ENCODE data around the gene SH3GL2. TPM values are rescaled to one million over a fixed set of nuclear protein-coding genes. Genes with fewer than 3 reads are reported as not detected.
A peak's percentile ranks its signal among the peaks of the same experiment; 100 is the strongest.

Gene SH3GL2
- total RNA-seq, 3 donors from 2014 or later (not counting 1 experiment from before 2014, with no cell fraction given), result not detected

DNA sequence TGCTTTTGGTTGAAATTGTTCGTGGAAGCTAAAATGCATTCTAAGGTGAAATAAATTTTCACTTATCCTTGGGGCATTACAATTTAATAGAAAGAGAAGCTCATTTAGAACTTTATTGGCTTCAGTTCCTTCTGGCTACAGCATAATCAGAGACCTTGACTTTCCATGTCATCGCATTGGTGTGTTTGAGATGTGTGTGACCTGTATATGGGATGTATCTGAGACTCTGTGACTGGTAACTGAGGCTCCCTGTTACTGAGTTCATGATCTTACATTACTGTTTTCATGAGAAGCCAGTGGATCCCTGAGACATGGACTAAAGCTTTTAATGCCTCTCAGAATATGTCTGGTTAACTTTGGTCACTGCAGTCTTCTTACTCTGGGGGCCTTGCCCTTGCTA is 32.5 kb downstream of the SH3GL2 start:
- ATAC-seq, result peak in 1 of 3 donors; percentile 10
- intact Hi-C loops (cut with micrococcal nuclease), result no loop called here
- 80% methylated on average over 2 of the region's 2 CpGs for WGBS (ENCODE audit: insufficient coverage)

DNA sequence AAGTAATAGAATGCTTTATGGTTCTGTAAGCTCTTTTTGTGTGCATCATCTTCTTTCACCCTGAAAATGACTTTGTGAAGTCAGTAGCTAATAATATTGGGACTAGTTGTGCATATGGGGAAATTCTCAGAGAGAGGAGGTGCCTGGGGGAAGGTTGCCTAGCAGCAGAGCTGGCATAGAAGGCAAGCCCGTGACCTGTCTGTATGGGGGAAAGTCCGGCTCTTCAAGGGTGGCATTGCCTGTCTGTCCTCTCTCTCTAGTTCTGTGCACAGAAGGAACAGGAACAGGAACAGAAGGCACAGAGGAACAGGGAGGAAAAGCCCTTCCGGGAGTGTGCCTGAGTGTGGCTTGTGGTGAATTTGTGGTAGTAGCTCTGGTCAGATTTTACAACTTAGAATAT is 33.1 kb downstream of the SH3GL2 start:
- no peaks in the 10 kb centered on the region for H3K27me3 Mint-ChIP-seq (ENCODE audit: low read depth in 2 of 2)
- H3K4me1 Mint-ChIP-seq, result no peaks in the 10 kb centered on the region
- no peak for DNase-seq
- Histone ChIP-seq H3K36me3 (ENCODE audit: control insufficient read depth, insufficient read depth, low read length) (no peaks in the 10 kb centered on the region), H3K4me3 (ENCODE audit: low read length) (no peak overlapping the region), H3K27me3 (ENCODE audit: control insufficient read depth, insufficient read depth, low read length) (no peaks in the 10 kb centered on the region), H3K4me1 (ENCODE audit: control insufficient read depth, insufficient read depth, low read length) (no peaks in the 10 kb centered on the region), H3K27ac (ENCODE audit: low read length) (no peak overlapping the region), H3K9me3 (ENCODE audit: control insufficient read depth, insufficient read depth, low read length) (no peaks in the 10 kb centered on the region)
- no peak overlapping the region for H3K4me3 Mint-ChIP-seq
- TF ChIP-seq, protein P1, sequence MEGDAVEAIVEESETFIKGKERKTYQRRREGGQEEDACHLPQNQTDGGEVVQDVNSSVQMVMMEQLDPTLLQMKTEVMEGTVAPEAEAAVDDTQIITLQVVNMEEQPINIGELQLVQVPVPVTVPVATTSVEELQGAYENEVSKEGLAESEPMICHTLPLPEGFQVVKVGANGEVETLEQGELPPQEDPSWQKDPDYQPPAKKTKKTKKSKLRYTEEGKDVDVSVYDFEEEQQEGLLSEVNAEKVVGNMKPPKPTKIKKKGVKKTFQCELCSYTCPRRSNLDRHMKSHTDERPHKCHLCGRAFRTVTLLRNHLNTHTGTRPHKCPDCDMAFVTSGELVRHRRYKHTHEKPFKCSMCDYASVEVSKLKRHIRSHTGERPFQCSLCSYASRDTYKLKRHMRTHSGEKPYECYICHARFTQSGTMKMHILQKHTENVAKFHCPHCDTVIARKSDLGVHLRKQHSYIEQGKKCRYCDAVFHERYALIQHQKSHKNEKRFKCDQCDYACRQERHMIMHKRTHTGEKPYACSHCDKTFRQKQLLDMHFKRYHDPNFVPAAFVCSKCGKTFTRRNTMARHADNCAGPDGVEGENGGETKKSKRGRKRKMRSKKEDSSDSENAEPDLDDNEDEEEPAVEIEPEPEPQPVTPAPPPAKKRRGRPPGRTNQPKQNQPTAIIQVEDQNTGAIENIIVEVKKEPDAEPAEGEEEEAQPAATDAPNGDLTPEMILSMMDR (IDR thresholded peaks at IDR 0.05), result no peak
- H3K27ac Mint-ChIP-seq, result no peak overlapping the region
- ATAC-seq, result no peak
- no peaks in the 10 kb centered on the region for H3K9me3 Mint-ChIP-seq
- H3K36me3 Mint-ChIP-seq, result no peaks in the 10 kb centered on the region
- intact Hi-C loops (cut with micrococcal nuclease), result no loop called here
- WGBS (ENCODE audit: insufficient coverage), result 59% methylated on average over 3 of the region's 3 CpGs

More for the DNA sequence above, 32.5 kb downstream of the SH3GL2 start:
- no peaks in the 10 kb centered on the region for H3K36me3 Mint-ChIP-seq
- Histone ChIP-seq H3K27ac (ENCODE audit: low read length) (no peak overlapping the region), H3K36me3 (ENCODE audit: control insufficient read depth, insufficient read depth, low read length) (no peaks in the 10 kb centered on the region), H3K4me3 (ENCODE audit: low read length) (no peak overlapping the region), H3K27me3 (ENCODE audit: control insufficient read depth, insufficient read depth, low read length) (no peaks in the 10 kb centered on the region), H3K4me1 (ENCODE audit: control insufficient read depth, insufficient read depth, low read length) (no peaks in the 10 kb centered on the region), H3K9me3 (ENCODE audit: control insufficient read depth, insufficient read depth, low read length) (no peaks in the 10 kb centered on the region)
- H3K4me1 Mint-ChIP-seq, result no peaks in the 10 kb centered on the region
- DNase-seq, result no peak
- H3K4me3 Mint-ChIP-seq, result no peak overlapping the region
- no peaks in the 10 kb centered on the region for H3K27me3 Mint-ChIP-seq (ENCODE audit: low read depth in 2 of 2)
- no peak overlapping the region for H3K27ac Mint-ChIP-seq
- no peaks in the 10 kb centered on the region for H3K9me3 Mint-ChIP-seq
- TF ChIP-seq, protein P1 (IDR thresholded peaks at IDR 0.05), result no peak

DNA sequence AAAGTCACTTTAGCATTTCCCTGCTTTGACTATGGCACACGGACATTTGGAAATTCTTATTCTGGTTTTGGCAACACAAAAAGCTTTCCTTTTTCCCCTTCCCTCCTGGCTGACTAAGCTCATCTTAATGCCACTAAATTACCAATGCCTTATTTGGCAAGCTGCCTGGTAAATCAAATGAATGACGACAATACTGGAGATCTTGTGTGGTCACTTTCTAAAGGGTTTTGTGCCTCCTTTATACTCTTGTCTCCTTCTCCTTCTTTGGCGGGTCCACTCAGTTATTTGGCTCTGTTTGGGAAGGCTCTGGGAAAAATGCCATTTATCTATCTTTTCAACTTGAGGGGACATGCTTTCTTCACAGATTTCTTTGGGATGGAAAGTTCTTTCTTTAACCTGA is 34.9 kb downstream of the SH3GL2 start:
- ATAC-seq, result no peak
- Mint-ChIP-seq H3K4me1 (no peaks in the 10 kb centered on the region), H3K27me3 (ENCODE audit: low read depth in 2 of 2) (no peaks in the 10 kb centered on the region), H3K4me3 (no peak overlapping the region), H3K27ac (no peak overlapping the region), H3K9me3 (peaks cover 0 to 2% of the 10 kb centered on the region in 2 donors), H3K36me3 (no peaks in the 10 kb centered on the region)
- DNase-seq, result no peak
- TF ChIP-seq, protein P1 (IDR thresholded peaks at IDR 0.05), result no peak
- Histone ChIP-seq H3K4me1 (ENCODE audit: control insufficient read depth, insufficient read depth, low read length) (no peaks in the 10 kb centered on the region), H3K27ac (ENCODE audit: low read length) (no peak overlapping the region), H3K36me3 (ENCODE audit: control insufficient read depth, insufficient read depth, low read length) (no peaks in the 10 kb centered on the region), H3K27me3 (ENCODE audit: control insufficient read depth, insufficient read depth, low read length) (no peaks in the 10 kb centered on the region), H3K9me3 (ENCODE audit: control insufficient read depth, insufficient read depth, low read length) (no peaks in the 10 kb centered on the region), H3K4me3 (ENCODE audit: low read length) (no peak overlapping the region)
- intact Hi-C loops (cut with micrococcal nuclease), result no loop called here
- 86% methylated on average over 2 of the region's 3 CpGs for WGBS (ENCODE audit: insufficient coverage)

DNA sequence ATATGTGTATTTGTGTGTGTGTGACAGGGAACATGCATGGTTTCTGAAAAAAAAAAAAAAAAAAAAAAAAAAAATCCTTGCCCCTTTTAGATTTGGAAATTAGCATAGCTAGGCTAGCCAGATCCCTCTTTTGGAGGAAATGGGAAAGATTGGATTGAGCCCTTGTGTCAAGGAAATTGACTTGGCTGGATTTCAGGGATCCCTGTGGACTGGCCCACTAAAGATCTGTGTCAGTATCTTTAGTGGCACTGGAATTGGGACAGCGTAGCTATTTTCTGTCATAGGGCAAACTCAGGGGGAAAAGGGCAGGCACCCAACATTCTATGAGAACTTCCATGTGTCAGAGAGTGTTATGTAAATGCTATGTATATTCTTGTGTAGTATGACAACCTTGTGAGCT is 35.4 kb downstream of the SH3GL2 start:
- H3K4me1 ChIP-seq (ENCODE audit: control insufficient read depth, insufficient read depth, low read length), result no peaks in the 10 kb centered on the region
- 63% methylated on average over 1 of the region's 1 CpG for WGBS (ENCODE audit: insufficient coverage)
- H3K36me3 Mint-ChIP-seq, result no peaks in the 10 kb centered on the region
- no peak overlapping the region for H3K27ac ChIP-seq (ENCODE audit: low read length)
- H3K4me3 ChIP-seq (ENCODE audit: low read length), result no peak overlapping the region
- peaks cover 0 to 2% of the 10 kb centered on the region in 2 donors for H3K9me3 Mint-ChIP-seq
- no peak overlapping the region for H3K27ac Mint-ChIP-seq
- no peaks in the 10 kb centered on the region for H3K27me3 ChIP-seq (ENCODE audit: control insufficient read depth, insufficient read depth, low read length)
- no peaks in the 10 kb centered on the region for H3K9me3 ChIP-seq (ENCODE audit: control insufficient read depth, insufficient read depth, low read length)
- H3K4me1 Mint-ChIP-seq, result no peaks in the 10 kb centered on the region
- TF ChIP-seq, protein P1 (IDR thresholded peaks at IDR 0.05), result no peak
- H3K4me3 Mint-ChIP-seq, result no peak overlapping the region
- intact Hi-C loops (cut with micrococcal nuclease), result no loop called here
- ATAC-seq (no peak), DNase-seq (no peak)
- H3K27me3 Mint-ChIP-seq (ENCODE audit: low read depth in 2 of 2), result no peaks in the 10 kb centered on the region
- H3K36me3 ChIP-seq (ENCODE audit: control insufficient read depth, insufficient read depth, low read length), result no peaks in the 10 kb centered on the region

Measured in natural killer cell (primary cell).